Suprapubic skin (tissue), 4 donors: Measurements from ENCODE around the gene SDCBP2.

Source experiments
- EP300 ChIP-seq: sonication (generic); formaldehyde crosslinking; IDR thresholded peaks from one replicate; pipeline ENCODE4 v1.6.1; 2017; ENCODE audit warnings: antibody characterized with exemption
- POLR2A ChIP-seq, 2 donors: fragments of 450-650 bp; IDR thresholded peaks; one replicate each; pipeline ENCODE4 v1.6.1; 2017; ENCODE audit warnings: antibody characterized with exemption in 2 of 2, mild to moderate bottlenecking in 2 of 2, moderate library complexity in 2 of 2
- POLR2AphosphoS5 ChIP-seq, 3 donors: sonication (generic); formaldehyde crosslinking; IDR thresholded peaks; one replicate each; pipeline ENCODE4 v1.6.1; 2017; ENCODE audit warnings: antibody characterized with exemption in 3 of 3
- TF ChIP-seq, protein P1 (sequence below), 2 donors: fragments of 200-600 bp in 1 of 2; fragments of 450-650 bp in 1 of 2; sonication (generic) in 1 of 2; IDR thresholded peaks; one replicate each; pipeline ENCODE4 v1.5.1; 2016 to 2019; ENCODE audit warnings: antibody characterized with exemption in 2 of 2, mild to moderate bottlenecking in 1 of 2, moderate library complexity in 1 of 2

DNA sequence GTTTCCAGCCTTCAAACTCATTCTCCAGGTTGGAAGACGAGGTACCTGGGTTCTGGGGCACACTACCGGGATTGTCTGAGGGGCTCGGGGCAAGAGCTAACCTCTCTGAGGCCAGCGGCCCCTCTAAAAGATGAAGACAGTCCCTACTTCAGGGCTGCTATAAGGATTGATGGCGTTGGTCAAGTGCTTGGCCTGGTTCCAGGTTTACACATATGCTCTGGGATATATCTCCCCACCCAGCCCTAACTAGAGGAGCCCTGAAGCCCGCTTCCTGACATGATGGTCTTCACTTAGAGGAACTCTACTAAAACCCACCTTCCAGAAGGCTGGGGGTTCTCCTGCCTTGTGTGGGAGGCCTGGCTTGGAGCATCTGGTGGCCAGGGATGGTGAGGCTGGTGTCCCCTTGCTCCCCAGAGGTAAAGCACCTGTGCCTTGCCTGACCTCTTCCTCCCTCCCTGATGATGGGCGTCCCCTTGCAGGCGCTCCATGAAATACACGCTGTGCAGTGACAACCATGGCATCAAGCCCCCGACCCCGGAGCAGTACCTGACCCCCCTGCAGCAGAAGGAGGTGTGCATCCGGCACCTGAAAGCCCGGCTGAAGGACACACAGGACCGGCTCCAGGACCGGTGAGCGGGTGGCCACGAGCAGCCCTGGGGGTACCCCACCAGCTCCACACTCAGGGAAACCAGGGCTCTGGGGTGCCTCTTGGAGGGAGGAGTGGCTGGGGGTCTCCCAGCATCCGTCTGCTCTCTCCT lies 28.7 kb downstream of the SDCBP2 start:
- TF ChIP-seq POLR2AphosphoS5 (IDR thresholded peaks at IDR 0.05) = no peak
- TF ChIP-seq, protein P1, sequence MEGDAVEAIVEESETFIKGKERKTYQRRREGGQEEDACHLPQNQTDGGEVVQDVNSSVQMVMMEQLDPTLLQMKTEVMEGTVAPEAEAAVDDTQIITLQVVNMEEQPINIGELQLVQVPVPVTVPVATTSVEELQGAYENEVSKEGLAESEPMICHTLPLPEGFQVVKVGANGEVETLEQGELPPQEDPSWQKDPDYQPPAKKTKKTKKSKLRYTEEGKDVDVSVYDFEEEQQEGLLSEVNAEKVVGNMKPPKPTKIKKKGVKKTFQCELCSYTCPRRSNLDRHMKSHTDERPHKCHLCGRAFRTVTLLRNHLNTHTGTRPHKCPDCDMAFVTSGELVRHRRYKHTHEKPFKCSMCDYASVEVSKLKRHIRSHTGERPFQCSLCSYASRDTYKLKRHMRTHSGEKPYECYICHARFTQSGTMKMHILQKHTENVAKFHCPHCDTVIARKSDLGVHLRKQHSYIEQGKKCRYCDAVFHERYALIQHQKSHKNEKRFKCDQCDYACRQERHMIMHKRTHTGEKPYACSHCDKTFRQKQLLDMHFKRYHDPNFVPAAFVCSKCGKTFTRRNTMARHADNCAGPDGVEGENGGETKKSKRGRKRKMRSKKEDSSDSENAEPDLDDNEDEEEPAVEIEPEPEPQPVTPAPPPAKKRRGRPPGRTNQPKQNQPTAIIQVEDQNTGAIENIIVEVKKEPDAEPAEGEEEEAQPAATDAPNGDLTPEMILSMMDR (IDR thresholded peaks at IDR 0.05) = no peak
- no peak for TF ChIP-seq EP300
- no peak for TF ChIP-seq POLR2A (IDR thresholded peaks at IDR 0.05)
